Right lobe of liver (tissue), 4 donors: Measurements from ENCODE around the gene PLCL1.

Experiments
- CTCF ChIP-seq, 4 donors: fragments of 200-600 bp in 3 of 4; fragments of 450-650 bp in 1 of 4; IDR thresholded peaks; one replicate each; pipeline versions ENCODE4 v1.5.1 to v1.8.0; 2016 to 2022; ENCODE audit warnings: antibody characterized with exemption in 4 of 4, mild to moderate bottlenecking in 2 of 4
- POLR2A ChIP-seq: fragments of 450-650 bp; IDR thresholded peaks from one replicate; pipeline ENCODE4 v1.6.1; 2017; ENCODE audit warnings: antibody characterized with exemption, mild to moderate bottlenecking
- donor health status: DM: no; HTN: no; CAD: no.
- donor health status: DM: no; HTN: no; CAD: no.
- donor health status: DM: no; HTN: yes; CAD: no.

- TF ChIP-seq CTCF (IDR thresholded peaks at IDR 0.05) (no peak), POLR2A (no peak)
Observed at GRCh38 chr2:197943731-197944130, 139.3 kb downstream of the PLCL1 start.
